Measurements from ENCODE around the gene GIT2. TPM values are rescaled to one million over a fixed set of nuclear protein-coding genes. Genes with fewer than 3 reads are reported as not detected.
"Not testable (repeated sequence)": the region's sequence is repeated elsewhere in the genome, so short reads cannot be mapped to it uniquely, and the experiment has no call there.

GIT2 gene
- total and polyA plus RNA-seq, 2 experiments from 2014 or later = 26.4 to 42.1 TPM

- H3K36me3 ChIP-seq (ENCODE audit: low read depth) = peaks cover 65% of the 10 kb centered on the region
- in situ Hi-C loops (cut with MboI) = no loop called here
- no peaks in the 10 kb centered on the region for H3K9me2 ChIP-seq (ENCODE audit: insufficient read depth)
- H3K9ac ChIP-seq = no peak overlapping the region
- TF ChIP-seq EZH2 (IDR thresholded peaks at IDR 0.05; ENCODE audit: insufficient read depth, poor library complexity, severe bottlenecking) (no peak), EZH2phosphoT487 (IDR thresholded peaks at IDR 0.05; ENCODE audit: insufficient read depth, low read depth) (no peak)
- no peak overlapping the region for H3K4me3 ChIP-seq
- no peaks in the 10 kb centered on the region for H3K9me3 ChIP-seq (ENCODE audit: low read depth)
- no peaks in the 10 kb centered on the region for H3K27me3 ChIP-seq (replicated peaks; ENCODE audit: insufficient read depth)
- H3K27ac ChIP-seq = no peak overlapping the region
- no peaks in the 10 kb centered on the region for H4K20me1 ChIP-seq (ENCODE audit: insufficient read depth)
- peak; percentile 24 for DNase-seq
- H3F3A ChIP-seq (ENCODE audit: insufficient read depth) = 0 out of 2 replicates have a peak, but pooled peaks cover 7% of the 10 kb centered on the region
- WGBS, 2 experiments (ENCODE audit: low coverage in 1 of 2, low lambda C conversion rate in 2 of 2, missing lambda C conversion rate in 2 of 2) = 63 to 71% methylated on average over 5 of the region's 5 CpGs
- H3K79me2 ChIP-seq (ENCODE audit: insufficient read depth) = no peaks in the 10 kb centered on the region
- H3K4me1 ChIP-seq (ENCODE audit: insufficient read depth) = no peaks in the 10 kb centered on the region
- no peak overlapping the region for H2AFZ ChIP-seq
- H3K4me2 ChIP-seq (ENCODE audit: unreplicated experiment) = no peak overlapping the region
Observed at GRCh38 chr12:109934026-109934425, 62.1 kb downstream of the GIT2 start.

GRCh38 chr12:109932878-109933503 is 63.2 kb downstream of the GIT2 start:
- no peak for DNase-seq
- H2AFZ ChIP-seq = no peak overlapping the region
- no peak overlapping the region for H3K4me2 ChIP-seq (ENCODE audit: unreplicated experiment)
- no peak for TF ChIP-seq EZH2 (IDR thresholded peaks at IDR 0.05; ENCODE audit: insufficient read depth, poor library complexity, severe bottlenecking)
- no peak for TF ChIP-seq EZH2phosphoT487 (IDR thresholded peaks at IDR 0.05; ENCODE audit: insufficient read depth, low read depth)
- WGBS, 2 experiments (ENCODE audit: low coverage in 1 of 2, low lambda C conversion rate in 2 of 2, missing lambda C conversion rate in 2 of 2) = 65 to 74% methylated on average over 14 of the region's 14 CpGs
- H3K9me3 ChIP-seq (ENCODE audit: low read depth) = no peaks in the 10 kb centered on the region
- in situ Hi-C loops (cut with MboI) = no loop called here
- H3K4me1 ChIP-seq (ENCODE audit: insufficient read depth) = no peaks in the 10 kb centered on the region
- no peak overlapping the region for H3K9ac ChIP-seq
- peaks cover 56% of the 10 kb centered on the region for H3K36me3 ChIP-seq (ENCODE audit: low read depth)
- no peaks in the 10 kb centered on the region for H3K79me2 ChIP-seq (ENCODE audit: insufficient read depth)
- H3K9me2 ChIP-seq (ENCODE audit: insufficient read depth) = no peaks in the 10 kb centered on the region
- no peak overlapping the region for H3K4me3 ChIP-seq
- no peak overlapping the region for H3K27ac ChIP-seq
- H4K20me1 ChIP-seq (ENCODE audit: insufficient read depth) = no peaks in the 10 kb centered on the region
- H3K27me3 ChIP-seq (replicated peaks; ENCODE audit: insufficient read depth) = no peaks in the 10 kb centered on the region
- 0 out of 2 replicates have a peak, but pooled peaks cover 7% of the 10 kb centered on the region for H3F3A ChIP-seq (ENCODE audit: insufficient read depth)

GRCh38 chr12:109931143-109931542 is 65.0 kb downstream of the GIT2 start:
- no peak overlapping the region for H3K27ac ChIP-seq
- TF ChIP-seq EZH2phosphoT487 (IDR thresholded peaks at IDR 0.05; ENCODE audit: insufficient read depth, low read depth) = no peak
- TF ChIP-seq EZH2 (IDR thresholded peaks at IDR 0.05; ENCODE audit: insufficient read depth, poor library complexity, severe bottlenecking) = no peak
- no peak overlapping the region for H3K4me3 ChIP-seq
- no peaks in the 10 kb centered on the region for H3K9me2 ChIP-seq (ENCODE audit: insufficient read depth)
- no peak for DNase-seq
- H3K9me3 ChIP-seq (ENCODE audit: low read depth) = no peaks in the 10 kb centered on the region
- WGBS, 2 experiments (ENCODE audit: low coverage in 1 of 2, low lambda C conversion rate in 2 of 2, missing lambda C conversion rate in 2 of 2) = 73 to 84% methylated on average over 5 of the region's 5 CpGs
- H3F3A ChIP-seq (ENCODE audit: insufficient read depth) = 0 out of 2 replicates have a peak, but pooled peaks cover 7% of the 10 kb centered on the region
- no peaks in the 10 kb centered on the region for H3K79me2 ChIP-seq (ENCODE audit: insufficient read depth)
- H3K27me3 ChIP-seq (replicated peaks; ENCODE audit: insufficient read depth) = no peaks in the 10 kb centered on the region
- H3K4me1 ChIP-seq (ENCODE audit: insufficient read depth) = no peaks in the 10 kb centered on the region
- H3K4me2 ChIP-seq (ENCODE audit: unreplicated experiment) = no peak overlapping the region
- no peak overlapping the region for H3K9ac ChIP-seq
- no peaks in the 10 kb centered on the region for H4K20me1 ChIP-seq (ENCODE audit: insufficient read depth)
- in situ Hi-C loops (cut with MboI) = no loop called here
- H3K36me3 ChIP-seq (ENCODE audit: low read depth) = peaks cover 39% of the 10 kb centered on the region
- H2AFZ ChIP-seq = no peak overlapping the region

- Histone ChIP-seq H3K4me3 (no peak overlapping the region), H3K9me2 (ENCODE audit: insufficient read depth) (no peaks in the 10 kb centered on the region), H3K79me2 (ENCODE audit: insufficient read depth) (no peaks in the 10 kb centered on the region), H3K4me2 (ENCODE audit: unreplicated experiment) (no peak overlapping the region), H3K4me1 (ENCODE audit: insufficient read depth) (no peaks in the 10 kb centered on the region), H3K36me3 (ENCODE audit: low read depth) (peaks cover 34% of the 10 kb centered on the region), H4K20me1 (ENCODE audit: insufficient read depth) (no peaks in the 10 kb centered on the region), H3K9me3 (ENCODE audit: low read depth) (no peaks in the 10 kb centered on the region), H2AFZ (no peak overlapping the region), H3F3A (ENCODE audit: insufficient read depth) (0 out of 2 replicates have a peak, but pooled peaks cover 7% of the 10 kb centered on the region), H3K27ac (no peak overlapping the region), H3K9ac (no peak overlapping the region), H3K27me3 (replicated peaks; ENCODE audit: insufficient read depth) (no peaks in the 10 kb centered on the region)
- 75 to 76% methylated on average over 15 to 16 of the region's 16 CpGs for WGBS, 2 experiments (ENCODE audit: low coverage in 1 of 2, low lambda C conversion rate in 2 of 2, missing lambda C conversion rate in 2 of 2)
- DNase-seq = no peak
- in situ Hi-C loops (cut with MboI) = no loop called here
- TF ChIP-seq EZH2phosphoT487 (IDR thresholded peaks at IDR 0.05; ENCODE audit: insufficient read depth, low read depth) = no peak
- no peak for TF ChIP-seq EZH2 (IDR thresholded peaks at IDR 0.05; ENCODE audit: insufficient read depth, poor library complexity, severe bottlenecking)
Observed at GRCh38 chr12:109930028-109930800, 66.0 kb downstream of the GIT2 start.

- in situ Hi-C loops (cut with MboI); H4K20me1 ChIP-seq (ENCODE audit: insufficient read depth); H3K27me3 ChIP-seq (replicated peaks; ENCODE audit: insufficient read depth); H3F3A ChIP-seq (ENCODE audit: insufficient read depth); H3K4me3 ChIP-seq; H3K4me1 ChIP-seq (ENCODE audit: insufficient read depth); H3K9ac ChIP-seq; H3K4me2 ChIP-seq (ENCODE audit: unreplicated experiment); H3K9me2 ChIP-seq (ENCODE audit: insufficient read depth); H3K79me2 ChIP-seq (ENCODE audit: insufficient read depth); H2AFZ ChIP-seq; H3K9me3 ChIP-seq (ENCODE audit: low read depth); DNase-seq; H3K27ac ChIP-seq: not testable (repeated sequence)
- WGBS, 2 experiments (ENCODE audit: low coverage in 1 of 2, low lambda C conversion rate in 2 of 2, missing lambda C conversion rate in 2 of 2) = 89 to 92% methylated on average over 14 of the region's 14 CpGs
- H3K36me3 ChIP-seq (ENCODE audit: low read depth) = peaks cover 26% of the 10 kb centered on the region
Observed at GRCh38 chr12:109929326-109929725, 66.8 kb downstream of the GIT2 start.
